HG03432 (cell line): Measurements from ENCODE around the gene HMCN2.

Source experiments
- ATAC-seq: cut with Tn5 transposase; IDR thresholded peaks from one replicate; pipeline ENCODE4 v1.9.1; 2021; ENCODE audit warnings: mild to moderate bottlenecking, moderate library complexity; ENCODE audit not compliant: unreplicated experiment

HMCN2 gene

GRCh38 chr9:130459941-130460669 lies 194.5 kb downstream of the HMCN2 start:
- ATAC-seq, result no peak

DNA sequence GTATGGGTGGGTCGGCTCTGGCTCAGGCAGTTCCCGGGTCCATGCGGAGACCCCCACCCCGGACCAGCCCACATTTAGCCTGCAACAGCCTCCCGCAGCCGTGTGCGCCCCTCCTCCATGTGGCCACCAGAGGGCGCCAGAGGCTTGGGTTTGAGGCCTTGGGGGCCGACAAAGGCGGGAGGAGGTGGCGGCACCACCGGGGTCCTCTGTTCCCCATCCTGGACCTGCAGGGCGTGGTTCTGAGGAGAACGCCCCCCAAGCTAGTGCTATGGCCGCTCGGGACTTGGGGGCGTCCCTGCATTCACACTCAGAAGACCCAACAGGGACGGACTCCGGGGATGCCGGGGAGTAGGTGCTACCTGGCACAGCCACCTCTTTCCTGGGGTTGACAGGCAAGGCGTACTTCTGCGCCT lies 195.7 kb downstream of the HMCN2 start:
- ATAC-seq, result no peak

DNA sequence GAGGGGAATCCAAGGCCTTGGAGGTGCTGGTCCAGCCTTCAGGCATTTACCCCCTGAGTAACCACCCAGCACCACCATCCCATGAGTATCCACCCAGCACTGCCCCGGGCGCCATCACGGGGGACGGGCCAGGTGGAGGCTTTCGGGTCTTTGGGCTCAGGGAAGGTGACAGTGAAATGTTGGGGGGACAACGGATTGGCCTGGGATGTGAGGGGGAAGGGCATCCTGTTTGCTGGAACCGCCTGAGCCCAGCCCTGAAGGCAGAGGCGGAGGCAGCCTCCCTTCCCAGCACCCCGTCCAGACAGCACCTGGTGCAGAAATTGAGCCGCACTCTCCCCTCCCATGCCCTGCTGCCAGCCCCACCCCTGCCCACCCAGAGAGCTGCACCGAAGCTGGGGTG lies 196.2 kb downstream of the HMCN2 start:
- ATAC-seq, result no peak

GRCh38 chr9:130462685-130463540 lies 197.4 kb downstream of the HMCN2 start:
- no peak for ATAC-seq

DNA sequence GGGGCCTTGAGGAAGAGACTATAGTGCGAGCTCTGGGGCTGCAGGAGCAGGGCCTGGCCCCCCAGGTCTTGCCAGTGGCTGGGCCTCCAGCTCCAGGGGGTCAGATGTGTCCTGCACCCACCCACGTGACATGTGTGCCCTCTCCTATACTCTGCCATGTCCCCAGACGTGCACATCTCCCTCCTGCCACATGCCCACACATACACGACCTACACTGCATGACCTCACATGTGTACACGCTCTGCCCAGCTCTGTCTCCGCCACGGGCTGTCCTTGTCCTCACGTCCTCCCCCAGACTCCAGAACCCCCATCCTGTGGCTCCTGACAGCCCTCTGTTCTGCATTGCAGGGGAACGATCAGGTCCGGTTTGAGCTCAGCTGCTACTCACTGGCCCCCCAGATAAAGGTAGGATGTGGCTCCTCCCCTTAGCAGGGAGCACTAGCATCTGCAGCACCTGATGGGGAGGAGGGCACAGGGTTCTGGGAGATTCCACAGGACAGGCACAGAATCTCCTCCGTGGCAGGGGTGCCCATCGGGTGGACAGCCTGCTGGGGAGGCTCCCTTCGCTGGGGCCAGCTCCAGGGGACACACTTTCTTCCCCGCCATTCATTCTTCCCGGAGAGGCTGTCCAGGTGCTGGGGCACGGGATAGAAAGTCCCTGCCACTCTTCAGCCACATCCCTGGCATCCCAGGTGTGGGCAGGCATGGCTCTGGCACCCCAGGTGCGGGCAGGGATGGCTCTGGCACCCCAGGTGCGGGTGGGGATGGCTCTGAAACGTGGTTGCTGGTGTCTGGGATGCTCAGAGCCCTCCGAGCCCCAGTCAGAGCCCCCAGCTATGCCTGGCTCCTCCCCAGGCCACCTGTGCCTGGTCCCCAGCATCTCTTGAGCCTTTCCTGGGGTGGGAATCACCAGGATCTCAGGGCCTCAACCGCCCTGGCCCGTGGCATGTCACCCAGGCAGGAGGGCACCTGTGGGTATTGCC lies 198.5 kb downstream of the HMCN2 start:
- ATAC-seq, result no peak

DNA sequence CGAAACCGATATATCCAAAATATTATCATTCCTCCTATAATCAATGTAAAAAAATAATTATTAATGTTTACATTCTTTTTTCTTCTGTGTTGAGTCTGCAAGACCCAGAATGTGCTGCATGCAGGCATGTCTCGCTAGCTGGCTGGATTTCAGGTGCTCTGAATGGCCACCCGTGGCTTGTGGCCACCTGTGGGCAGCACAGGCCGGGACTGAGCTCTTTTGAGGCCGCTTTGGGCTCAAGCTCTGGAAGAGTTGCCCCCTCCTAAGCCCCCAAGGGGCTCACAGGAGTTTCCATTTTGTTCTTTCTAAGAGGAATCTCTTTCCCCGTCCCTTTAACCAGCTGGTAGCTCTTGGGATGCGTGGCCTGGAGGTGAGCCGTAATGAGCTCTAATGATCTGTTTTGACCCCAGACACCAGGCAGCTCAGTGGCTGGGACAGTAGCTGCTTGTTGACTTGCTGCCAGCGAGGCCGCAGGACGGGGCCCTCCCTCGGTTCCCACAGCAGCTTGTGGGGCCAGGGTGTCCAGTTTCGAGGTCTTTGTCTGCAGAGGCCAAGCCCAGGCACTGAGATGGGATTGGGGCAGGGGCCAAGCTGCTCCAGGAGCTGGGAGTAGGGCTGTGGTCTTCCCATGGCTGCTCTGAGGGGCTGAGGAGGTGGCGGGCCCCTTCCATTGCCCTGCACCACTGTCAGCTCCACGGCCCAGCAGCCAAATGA lies 200.0 kb downstream of the HMCN2 start:
- no peak for ATAC-seq

DNA sequence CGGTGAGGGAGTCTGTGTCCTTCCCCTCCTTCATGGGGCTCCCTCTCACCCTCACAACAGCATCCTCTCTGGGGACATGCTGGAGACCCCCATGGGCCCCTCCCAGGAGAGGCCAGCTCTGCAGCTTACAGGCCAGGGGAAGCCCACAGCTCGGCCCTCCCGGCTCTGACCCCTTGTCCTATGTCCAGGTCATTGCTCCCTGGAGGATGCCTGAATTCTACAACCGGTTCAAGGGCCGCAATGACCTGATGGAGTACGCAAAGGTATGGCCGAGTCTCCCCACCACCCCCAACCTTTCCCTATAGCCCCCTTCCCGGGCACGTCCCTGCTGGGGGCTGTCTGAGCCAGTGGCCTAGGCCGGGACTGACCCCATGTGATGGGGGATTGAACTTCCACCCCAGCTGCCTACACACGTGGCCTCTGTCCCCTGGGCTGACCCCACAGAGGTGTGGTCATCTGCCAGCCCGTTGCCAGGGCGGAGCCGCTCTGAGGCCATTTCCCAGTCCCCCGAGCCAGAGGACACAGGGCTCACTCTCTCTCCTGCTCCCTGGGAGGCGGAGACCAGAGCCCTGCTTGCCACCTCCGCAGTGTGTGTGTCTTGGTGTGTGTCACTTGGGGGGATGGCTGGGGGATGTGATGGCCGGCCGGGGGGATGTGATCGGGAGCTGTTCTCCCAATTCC lies 201.1 kb downstream of the HMCN2 start:
- no peak for ATAC-seq

GRCh38 chr9:130467316-130467715 lies 201.8 kb downstream of the HMCN2 start:
- no peak for ATAC-seq

GRCh38 chr9:130468566-130468965 lies 203.0 kb downstream of the HMCN2 start:
- ATAC-seq, result no peak

GRCh38 chr9:130470269-130470668 lies 204.7 kb downstream of the HMCN2 start:
- ATAC-seq, result no peak

DNA sequence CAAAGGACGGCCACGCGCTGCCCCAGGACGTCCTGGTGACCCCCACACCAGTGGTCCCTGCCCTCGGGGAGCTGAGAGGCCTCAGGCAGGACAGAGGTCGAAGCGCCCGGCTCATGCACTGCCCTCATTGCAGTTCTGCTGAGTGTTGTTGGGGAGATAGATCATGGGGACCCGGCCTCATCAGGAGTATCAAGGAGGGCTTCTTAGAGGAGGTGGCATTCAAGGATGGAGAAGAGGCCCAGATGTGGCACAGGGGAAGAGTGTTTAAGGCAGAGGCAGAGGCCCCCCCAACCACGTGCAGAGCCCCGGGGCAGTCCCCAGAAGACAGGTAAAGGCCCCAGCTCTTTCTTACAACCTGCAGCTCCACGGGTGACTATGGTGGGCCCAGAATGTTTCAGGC lies 205.4 kb downstream of the HMCN2 start:
- no peak for ATAC-seq

DNA sequence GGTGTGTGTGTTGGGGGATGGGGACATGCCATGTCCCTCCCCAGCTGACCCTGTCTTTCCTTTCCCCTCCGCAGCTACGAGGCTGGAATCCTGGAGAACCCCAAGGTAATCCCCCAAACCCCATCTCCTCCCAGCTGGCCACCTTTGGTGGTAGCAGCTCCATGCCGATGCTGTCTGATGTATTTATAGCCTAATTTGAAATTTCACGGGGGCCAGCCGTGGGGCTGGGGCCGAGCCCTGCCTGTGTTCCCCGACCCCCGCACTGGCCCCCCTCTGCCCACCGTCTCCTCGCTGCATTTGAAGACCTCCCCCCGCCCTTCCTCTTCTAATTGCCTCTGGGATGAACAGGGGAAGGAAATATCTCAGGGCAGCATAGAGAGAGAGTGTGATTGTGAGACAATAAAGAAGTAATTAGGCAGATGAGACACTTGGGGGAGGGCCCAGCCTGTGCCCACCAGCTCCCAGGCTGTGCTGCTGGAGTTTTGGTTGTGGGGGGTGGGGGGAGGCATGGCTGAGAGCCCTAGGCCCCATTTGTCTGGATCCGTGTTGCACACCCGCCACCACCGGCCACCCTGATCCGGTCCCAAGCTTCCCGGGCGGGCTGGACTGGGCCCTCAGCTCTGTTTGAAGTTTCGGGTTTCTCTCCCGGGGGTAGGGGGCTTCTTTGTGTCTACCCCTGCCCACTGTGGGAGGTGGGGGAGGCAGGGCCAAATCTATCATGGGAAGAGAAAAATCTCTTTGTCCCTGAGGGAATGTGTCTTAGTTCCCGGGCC lies 206.0 kb downstream of the HMCN2 start:
- no peak for ATAC-seq

DNA sequence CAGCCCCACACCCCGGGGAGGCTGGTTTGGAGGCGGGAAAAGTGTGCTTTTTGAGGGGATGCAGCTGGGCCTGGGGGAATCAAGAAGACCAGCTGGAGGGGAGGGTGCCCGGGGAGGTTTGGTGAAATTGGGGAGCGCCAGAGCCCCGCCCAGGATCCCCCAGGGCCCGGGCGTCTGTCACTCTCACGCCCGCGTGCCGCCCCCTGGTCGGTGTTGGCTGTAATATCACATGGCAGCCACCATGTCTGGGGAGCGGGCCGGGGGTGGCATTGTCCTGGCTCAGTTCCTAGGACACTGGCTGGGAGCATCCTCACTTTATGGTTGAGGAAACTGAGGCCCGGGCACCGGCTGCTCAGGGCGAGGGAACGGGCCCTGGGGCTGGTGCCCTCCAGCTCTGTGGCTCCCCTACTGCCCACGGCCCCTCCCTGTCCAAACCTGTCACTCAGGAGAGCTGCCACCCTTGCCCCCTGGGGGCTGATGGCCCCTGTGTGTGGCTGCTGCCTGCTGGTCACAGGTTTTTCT lies 206.7 kb downstream of the HMCN2 start:
- no peak for ATAC-seq

- no peak for ATAC-seq
These were observed 207.4 kb downstream of the HMCN2 start for GRCh38 chr9:130473009-130473408.

- no peak for ATAC-seq
These were observed 208.0 kb downstream of the HMCN2 start for GRCh38 chr9:130473566-130473965.

DNA sequence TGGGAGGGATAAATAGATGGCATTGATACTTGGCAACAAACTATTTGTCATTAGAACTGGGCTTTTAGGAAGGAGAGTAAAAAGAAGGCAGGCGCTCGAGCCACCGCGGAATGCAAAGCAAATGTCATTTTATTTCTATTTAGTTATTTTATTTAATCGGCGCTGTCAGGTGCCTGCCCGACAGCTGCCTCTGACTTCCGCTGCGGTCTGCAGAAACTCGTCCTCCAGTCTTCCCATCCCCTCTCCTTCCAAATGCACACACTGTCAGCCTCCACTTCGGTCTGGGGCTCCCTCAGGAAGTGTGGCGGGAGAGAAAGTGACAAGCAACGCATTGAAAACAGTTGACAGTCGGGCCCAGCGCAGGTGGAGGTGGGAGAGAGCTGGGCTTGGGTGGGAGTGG lies 208.5 kb downstream of the HMCN2 start:
- ATAC-seq, result no peak

DNA sequence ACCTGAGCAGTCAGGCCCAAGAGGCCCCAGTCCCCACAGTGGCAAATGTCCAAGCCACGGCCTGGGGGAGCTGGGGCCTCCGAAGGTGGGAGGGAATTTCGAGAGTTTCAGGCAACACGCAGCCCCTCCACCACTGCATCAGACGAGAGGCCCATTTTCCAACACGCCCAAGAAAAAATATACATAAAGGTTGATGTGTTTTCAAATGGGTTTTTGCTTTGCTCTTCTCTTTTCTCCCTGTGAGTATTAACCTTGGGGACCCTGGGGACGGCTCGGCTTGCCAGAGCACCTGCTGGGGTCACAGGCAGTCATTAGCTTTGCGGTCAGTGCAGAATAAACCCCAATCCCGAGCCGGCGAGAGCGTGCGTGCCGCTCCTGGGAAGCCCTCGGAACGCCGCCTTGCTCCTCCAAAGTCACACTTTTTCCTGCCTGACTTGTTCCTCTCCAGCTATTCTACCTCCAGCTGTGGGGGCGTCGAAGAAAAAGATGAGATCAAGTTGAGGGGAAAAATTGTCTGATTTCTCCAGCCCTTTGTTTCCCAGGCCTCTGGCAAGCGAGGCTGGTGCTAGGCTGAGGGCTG lies 210.7 kb downstream of the HMCN2 start:
- ATAC-seq, result no peak

- ATAC-seq, result no peak
These were observed 212.0 kb downstream of the HMCN2 start for GRCh38 chr9:130477564-130477963.

DNA sequence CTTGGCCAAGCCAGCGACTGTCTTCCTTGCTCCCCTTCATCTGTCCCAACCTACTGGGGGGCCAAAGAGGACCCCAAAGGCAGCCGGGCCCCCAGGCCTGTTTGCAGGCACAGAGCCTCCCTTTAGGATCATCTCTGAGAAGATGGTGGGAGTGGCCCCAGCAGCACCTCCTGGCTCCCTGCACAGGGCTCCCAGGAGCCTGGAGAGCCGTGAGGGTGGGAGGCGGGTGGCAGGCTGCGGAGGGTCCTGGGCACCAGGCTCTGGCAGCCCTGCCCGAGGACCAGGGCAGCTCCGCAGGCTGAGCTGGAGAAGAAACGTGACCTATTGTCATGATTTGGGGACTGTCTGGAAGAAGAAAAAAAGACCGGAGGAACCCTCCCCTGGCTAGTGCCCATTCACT lies 212.6 kb downstream of the HMCN2 start:
- ATAC-seq, result no peak
